ENCODE results near the gene KCNQ1. TPM values are rescaled to one million over a fixed set of nuclear protein-coding genes. Genes with fewer than 3 reads are reported as not detected.

Gene KCNQ1
- total RNA-seq, 1 experiment from 2014 or later: 10.7 TPM

GRCh38 chr11:2882396-2883110 lies 437.7 kb downstream of the KCNQ1 start:
- RAD21 ChIA-PET (ENCODE audit: low non-redundant PET in 1 of 2, low total read pairs in 2 of 2, uncharacterized antibody in 2 of 2, unreplicated experiment in 2 of 2): no interaction called here
- intact Hi-C loops (cut with micrococcal nuclease): no loop called here
- Histone ChIP-seq H3K9me2 (ENCODE audit: insufficient read depth) (no peaks in the 10 kb centered on the region), H3K9me3 (ENCODE audit: control insufficient read depth in 1 of 2, insufficient read depth in 1 of 2, low read depth in 1 of 2, low read length in 2 of 2) (peaks cover 0 to 8% of the 10 kb centered on the region in 2 experiments; a peak in 1 of 4 replicates), H4K20me1 (ENCODE audit: insufficient read depth) (no peaks in the 10 kb centered on the region), H3K27ac (ENCODE audit: low read depth, low read length) (no peak overlapping the region), H2AFZ (ENCODE audit: low read depth, low read length, poor library complexity, severe bottlenecking) (no peak overlapping the region), H3K4me2 (ENCODE audit: low read length) (no peak overlapping the region), H3K4me3 (replicated peaks in 1 of 2; ENCODE audit: low read depth in 1 of 2, low read length in 2 of 2) (no peak overlapping the region), H3K27me3 (ENCODE audit: insufficient read depth, low read length) (no peaks in the 10 kb centered on the region), H3K9ac (ENCODE audit: low read length) (no peak overlapping the region), H3K36me3 (ENCODE audit: control insufficient read depth in 1 of 2, insufficient read depth in 2 of 2, low read length in 2 of 2) (no peaks in the 10 kb centered on the region), H3K4me1 (ENCODE audit: control insufficient read depth in 1 of 2, insufficient read depth in 2 of 2, low read length in 2 of 2) (peaks cover 0 to 18% of the 10 kb centered on the region in 2 experiments; a peak in 2 of 4 replicates), H3K79me2 (ENCODE audit: insufficient read depth, low read length) (no peaks in the 10 kb centered on the region)
- TF ChIP-seq, protein P1, sequence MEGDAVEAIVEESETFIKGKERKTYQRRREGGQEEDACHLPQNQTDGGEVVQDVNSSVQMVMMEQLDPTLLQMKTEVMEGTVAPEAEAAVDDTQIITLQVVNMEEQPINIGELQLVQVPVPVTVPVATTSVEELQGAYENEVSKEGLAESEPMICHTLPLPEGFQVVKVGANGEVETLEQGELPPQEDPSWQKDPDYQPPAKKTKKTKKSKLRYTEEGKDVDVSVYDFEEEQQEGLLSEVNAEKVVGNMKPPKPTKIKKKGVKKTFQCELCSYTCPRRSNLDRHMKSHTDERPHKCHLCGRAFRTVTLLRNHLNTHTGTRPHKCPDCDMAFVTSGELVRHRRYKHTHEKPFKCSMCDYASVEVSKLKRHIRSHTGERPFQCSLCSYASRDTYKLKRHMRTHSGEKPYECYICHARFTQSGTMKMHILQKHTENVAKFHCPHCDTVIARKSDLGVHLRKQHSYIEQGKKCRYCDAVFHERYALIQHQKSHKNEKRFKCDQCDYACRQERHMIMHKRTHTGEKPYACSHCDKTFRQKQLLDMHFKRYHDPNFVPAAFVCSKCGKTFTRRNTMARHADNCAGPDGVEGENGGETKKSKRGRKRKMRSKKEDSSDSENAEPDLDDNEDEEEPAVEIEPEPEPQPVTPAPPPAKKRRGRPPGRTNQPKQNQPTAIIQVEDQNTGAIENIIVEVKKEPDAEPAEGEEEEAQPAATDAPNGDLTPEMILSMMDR (IDR thresholded peaks at IDR 0.05 in 2 of 3, conservative IDR thresholded peaks at IDR 0.05 in 1 of 3; ENCODE audit: borderline replicate concordance in 1 of 3, insufficient read depth in 1 of 3, low read depth in 2 of 3, low read length in 2 of 3): 0 out of 6 replicates have a peak, but pooled peaks of 1 of the 3 experiments have one; percentile 6
- no peak for TF ChIP-seq RAD21 (IDR thresholded peaks at IDR 0.05; ENCODE audit: low read depth)
- no peak for TF ChIP-seq SIN3A (IDR thresholded peaks at IDR 0.05; ENCODE audit: low read depth)
- TF ChIP-seq POLR2AphosphoS5 (IDR thresholded peaks at IDR 0.05; ENCODE audit: low read depth, low read length): no peak
- DNase-seq (ENCODE audit: low read depth, low spot score) (no peak), ATAC-seq (no peak)
- CTCF ChIA-PET: interaction anchor here (13.7 kb wide), 1 partner anchor 349 kb away, joined by 337 read pairs; no protein-coding TSS in a partner anchor
- POLR2A ChIA-PET: no interaction called here
- no TSS peak for BruUV-seq (replicated peaks)

DNA sequence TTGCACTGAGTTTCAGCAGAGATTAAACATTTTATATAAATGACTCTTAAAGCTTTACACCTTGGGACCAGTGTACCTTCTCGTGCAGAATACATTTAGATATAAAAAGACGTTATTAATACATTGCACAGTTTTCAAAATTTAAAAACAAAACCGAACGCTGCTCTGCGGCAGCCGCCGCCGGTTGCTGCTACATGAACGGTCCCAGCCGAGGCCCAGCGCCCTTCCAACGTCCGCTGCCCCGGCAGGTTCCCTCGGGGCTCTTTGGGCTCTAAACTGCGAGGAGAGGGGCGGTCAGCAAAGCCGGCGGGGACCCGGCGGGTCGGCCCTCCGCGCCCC lies 438.8 kb downstream of the KCNQ1 start:
- no TSS peak for BruUV-seq (replicated peaks)

More for the DNA sequence above, 438.8 kb downstream of the KCNQ1 start:
- TF ChIP-seq TCF7L2 (IDR thresholded peaks at IDR 0.05; ENCODE audit: borderline replicate concordance, extremely low read depth, insufficient read depth, insufficient read length) (no peak), SP1 (IDR thresholded peaks at IDR 0.05; ENCODE audit: low read depth) (no peak), ELF1 (IDR thresholded peaks at IDR 0.05; ENCODE audit: borderline replicate concordance, low read depth) (no peak), YY1 (IDR thresholded peaks at IDR 0.05; ENCODE audit: extremely low read depth, insufficient replicate concordance, low read depth, low read length) (no peak), EZH2 (IDR thresholded peaks at IDR 0.05) (no peak), RAD21 (IDR thresholded peaks at IDR 0.05; ENCODE audit: low read depth) (no peak)
- no peaks in the 10 kb centered on the region for H4K20me1 ChIP-seq (ENCODE audit: insufficient read depth)
- H3K27ac ChIP-seq (ENCODE audit: low read depth, low read length): peak overlapping the region; percentile 67; the same call in 1 of the 2 replicates
- no peaks in the 10 kb centered on the region for H3K36me3 ChIP-seq (ENCODE audit: control insufficient read depth in 1 of 2, insufficient read depth in 2 of 2, low read length in 2 of 2)
- no peaks in the 10 kb centered on the region for H3K79me2 ChIP-seq (ENCODE audit: insufficient read depth, low read length)
- H3K9me3 ChIP-seq (ENCODE audit: control insufficient read depth in 1 of 2, insufficient read depth in 1 of 2, low read depth in 1 of 2, low read length in 2 of 2): peaks cover 0 to 5% of the 10 kb centered on the region in 2 experiments; a peak in 1 of 4 replicates
- peak overlapping the region; percentile 52 for H3K9ac ChIP-seq (ENCODE audit: low read length)
- H3K27me3 ChIP-seq (ENCODE audit: insufficient read depth, low read length): no peaks in the 10 kb centered on the region
- H2AFZ ChIP-seq (ENCODE audit: low read depth, low read length, poor library complexity, severe bottlenecking): no peak overlapping the region
- H3K4me2 ChIP-seq (ENCODE audit: low read length): peak overlapping the region; percentile 88
- ChIA-PET CTCF (interaction anchor here (13.7 kb wide), 1 partner anchor 351 kb away, joined by 337 read pairs; no protein-coding TSS in a partner anchor), POLR2A (no interaction called here), RAD21 (ENCODE audit: low non-redundant PET in 1 of 2, low total read pairs in 2 of 2, uncharacterized antibody in 2 of 2, unreplicated experiment in 2 of 2) (no interaction called here)
- H3K9me2 ChIP-seq (ENCODE audit: insufficient read depth): no peaks in the 10 kb centered on the region
- peaks cover 2 to 26% of the 10 kb centered on the region in 2 experiments; a peak in 3 of 4 replicates for H3K4me1 ChIP-seq (ENCODE audit: control insufficient read depth in 1 of 2, insufficient read depth in 2 of 2, low read length in 2 of 2)
- intact Hi-C loops (cut with micrococcal nuclease): no loop called here
- H3K4me3 ChIP-seq (replicated peaks in 1 of 2; ENCODE audit: low read depth in 1 of 2, low read length in 2 of 2): peak overlapping the region; percentile 47 to 63
- no peak for DNase-seq (ENCODE audit: low read depth, low spot score)
- no peak for ATAC-seq
